ELF-1 (cell line): ENCODE data around the gene OSBPL6.
"Not testable (repeated sequence)": the region's sequence is repeated elsewhere in the genome, so short reads cannot be mapped to it uniquely, and the experiment has no call there.

Experiments used
- DNase-seq: peaks from one replicate; pipeline ENCODE4 v3.0.0-alpha.2; 2016; ENCODE audit warnings: low read depth, low spot score

The OSBPL6 gene

GRCh38 chr2:178401994-178402437 lies 207.7 kb downstream of the OSBPL6 start:
- no peak for DNase-seq

DNA sequence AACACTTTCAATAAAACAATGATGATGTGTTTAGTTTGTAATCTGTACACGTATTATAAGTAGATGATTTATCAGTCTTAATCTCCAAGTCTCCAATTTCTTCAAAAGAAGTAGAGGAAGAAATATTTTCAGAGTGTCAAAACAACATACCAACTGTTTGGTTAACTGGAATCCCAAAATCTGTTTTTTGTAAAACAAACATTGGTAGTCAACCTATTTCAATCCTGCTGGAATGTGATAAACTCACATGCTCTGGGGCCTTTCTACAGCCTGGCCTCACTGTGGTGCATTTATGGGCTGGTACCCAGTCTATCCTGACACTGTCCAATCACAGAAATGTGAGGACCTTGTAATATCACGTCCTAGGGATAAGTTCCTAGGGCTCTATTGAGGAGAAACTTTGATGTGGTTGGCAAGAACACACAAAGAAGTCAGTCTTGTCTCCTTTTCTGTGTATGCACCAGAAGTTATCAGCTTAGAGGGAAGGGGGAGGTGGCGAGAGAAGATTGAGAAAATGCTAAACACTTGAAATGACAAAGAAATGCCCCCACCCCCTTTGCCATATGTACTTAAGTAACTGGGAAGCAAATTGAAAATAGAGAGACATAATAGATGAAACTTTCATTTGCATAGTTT lies 209.5 kb downstream of the OSBPL6 start:
- DNase-seq = no peak

DNA sequence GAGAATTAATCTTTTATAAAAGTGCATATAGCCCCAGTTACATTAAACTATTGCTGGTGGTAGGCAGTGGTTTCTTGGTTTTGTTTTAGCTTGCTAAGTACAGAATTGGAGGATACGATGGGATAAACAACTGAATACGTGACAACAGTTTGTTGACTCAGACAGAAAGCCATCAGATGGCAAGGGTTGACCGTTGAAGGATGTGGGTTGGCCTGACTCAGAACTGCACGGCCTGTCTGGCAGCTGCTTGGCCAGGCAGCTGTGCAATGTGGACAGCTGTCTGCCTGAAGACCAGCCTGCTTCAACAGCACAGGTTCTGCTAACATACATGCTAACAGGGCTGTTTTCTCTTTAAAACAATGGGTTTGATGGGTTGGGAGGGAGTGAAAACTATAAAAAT lies 210.1 kb downstream of the OSBPL6 start:
- no peak for DNase-seq

DNA sequence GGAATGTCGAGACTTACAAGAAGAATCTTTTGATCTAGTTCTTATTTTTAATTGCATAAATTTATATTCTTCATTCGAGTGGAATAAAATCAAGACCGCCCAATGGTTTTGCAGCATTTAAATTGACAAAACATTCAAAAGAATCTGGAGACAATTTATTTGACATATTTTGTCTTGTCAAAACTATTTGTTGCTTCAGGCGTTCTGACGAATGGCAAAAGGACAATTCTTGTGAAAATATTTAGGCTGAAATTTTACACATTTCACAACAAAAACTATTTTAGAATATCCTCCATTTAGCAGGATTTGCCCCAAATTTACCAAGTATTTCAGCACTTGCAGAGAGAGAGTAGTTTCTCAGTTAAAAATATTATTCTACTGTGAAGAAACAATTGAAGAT lies 214.9 kb downstream of the OSBPL6 start:
- DNase-seq = no peak

DNA sequence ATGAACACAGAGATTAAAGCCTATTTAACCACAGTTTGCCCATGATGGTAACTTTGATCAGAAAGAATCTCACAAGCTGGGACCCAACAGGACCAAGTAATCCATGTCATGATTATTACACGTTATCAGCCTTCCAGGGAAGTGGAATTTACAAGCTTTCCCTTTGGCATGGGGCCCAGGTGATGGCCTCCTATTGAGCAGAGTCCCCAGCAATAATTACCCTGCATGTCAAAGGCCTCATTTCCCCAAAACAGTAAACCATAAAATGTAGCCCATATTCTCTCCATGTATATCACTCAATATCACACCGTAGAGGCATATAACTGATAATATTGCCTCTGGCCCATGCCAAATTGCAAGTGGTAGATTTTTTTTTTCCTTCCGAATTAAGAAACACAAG lies 217.7 kb downstream of the OSBPL6 start:
- DNase-seq = no peak

DNA sequence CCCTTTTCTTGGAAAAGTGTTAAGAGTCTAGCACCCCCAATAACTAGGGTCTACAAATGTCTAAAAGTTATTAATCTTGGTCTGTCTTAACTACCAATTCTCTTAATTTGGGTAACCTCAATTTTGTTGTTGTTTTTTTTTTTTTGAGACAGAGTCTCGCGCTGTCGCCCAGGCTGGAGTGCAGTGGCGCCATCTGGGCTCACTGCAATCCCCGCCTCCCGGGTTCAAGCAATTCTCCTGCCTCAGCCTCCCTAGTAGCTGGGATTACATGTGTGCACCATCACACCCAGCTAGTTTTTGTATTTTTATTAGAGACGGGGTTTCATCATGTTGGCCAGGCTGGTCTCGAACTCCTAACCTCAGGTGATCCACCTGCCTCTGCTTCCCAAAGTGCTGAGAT lies 218.1 kb downstream of the OSBPL6 start:
- DNase-seq = not testable (repeated sequence)

DNA sequence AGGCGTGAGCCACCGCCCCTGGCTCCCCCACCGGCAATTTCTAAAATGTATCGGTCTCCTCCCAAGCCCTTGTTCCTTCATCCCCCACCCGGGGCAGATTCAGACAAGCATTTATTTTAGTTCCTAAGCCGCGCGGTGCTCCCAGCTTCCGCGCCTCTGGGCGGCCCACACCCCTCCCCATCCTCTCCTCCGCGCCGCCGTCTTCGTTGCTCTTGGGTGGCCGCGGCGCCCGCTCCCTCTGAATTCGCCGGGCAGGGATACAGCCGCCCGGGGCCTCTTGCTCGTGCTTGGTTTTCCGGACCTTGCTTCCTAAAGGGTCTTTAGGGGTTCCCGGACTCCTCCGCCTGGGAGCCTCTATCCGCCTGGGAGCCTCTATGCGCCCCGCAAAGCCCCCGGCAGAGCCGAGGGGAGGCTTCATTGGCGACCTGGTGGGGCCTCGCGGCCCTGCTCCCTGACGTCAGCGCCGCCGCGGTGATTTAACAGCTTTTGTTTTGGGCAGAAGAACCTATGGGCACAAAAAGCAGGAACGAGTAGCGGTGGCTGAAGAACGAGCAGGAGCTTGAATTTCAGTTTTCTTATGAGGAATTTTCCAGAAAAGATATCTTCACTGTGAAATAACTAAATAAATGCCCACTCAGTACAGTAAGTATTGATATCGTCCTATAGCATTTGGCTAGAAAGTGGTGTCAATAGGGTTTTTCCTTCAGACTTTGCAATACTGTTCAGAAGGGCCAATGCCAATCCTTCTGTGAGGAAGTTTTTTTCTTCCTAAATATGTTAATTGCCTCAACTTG lies 219.4 kb downstream of the OSBPL6 start:
- peak; percentile 93 for DNase-seq

GRCh38 chr2:178414266-178415247 lies 220.2 kb downstream of the OSBPL6 start:
- DNase-seq = peak; percentile 94

GRCh38 chr2:178415979-178416378 lies 221.7 kb downstream of the OSBPL6 start:
- no peak for DNase-seq

DNA sequence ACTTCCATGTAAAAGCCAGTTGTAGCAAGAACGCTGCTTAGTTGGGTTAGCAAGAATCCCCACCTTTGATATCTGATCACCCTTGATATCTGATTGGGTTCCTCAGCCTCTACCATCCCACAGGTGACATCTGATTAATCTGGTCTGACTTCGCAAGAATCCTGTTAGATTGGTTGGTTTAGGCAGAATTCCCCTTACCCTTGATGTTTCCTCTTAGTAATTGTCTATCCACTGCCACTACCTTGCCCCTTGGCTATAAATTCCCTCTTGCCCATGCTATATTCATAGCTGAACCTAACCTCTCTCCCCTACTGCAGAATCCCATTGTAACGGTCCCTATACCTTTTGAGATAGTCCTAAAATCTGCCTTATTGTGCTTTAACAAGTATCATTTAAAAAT lies 223.6 kb downstream of the OSBPL6 start:
- DNase-seq = no peak

DNA sequence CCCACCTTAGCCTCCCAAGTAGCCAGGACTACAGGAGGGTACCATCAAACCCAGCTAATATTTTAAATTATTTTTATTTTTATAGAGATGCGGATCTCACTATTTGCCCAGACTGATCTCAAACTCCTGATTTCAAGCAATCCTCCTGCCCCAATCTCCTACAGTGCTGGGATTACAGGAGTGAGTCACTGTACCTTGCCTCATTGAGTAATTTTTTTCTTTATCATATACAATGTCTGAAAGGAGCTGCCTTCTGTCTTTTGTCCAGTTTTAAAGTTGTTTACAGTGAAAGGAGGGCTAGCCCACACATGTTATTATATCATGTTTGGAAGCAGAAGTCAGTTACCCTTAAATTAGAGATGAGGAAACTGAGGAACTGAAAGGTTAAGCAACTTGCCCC lies 224.1 kb downstream of the OSBPL6 start:
- DNase-seq = no peak

- no peak for DNase-seq
These were observed 224.8 kb downstream of the OSBPL6 start for GRCh38 chr2:178419123-178419522.

- DNase-seq = no peak
These were observed 226.2 kb downstream of the OSBPL6 start for GRCh38 chr2:178420463-178420999.

DNA sequence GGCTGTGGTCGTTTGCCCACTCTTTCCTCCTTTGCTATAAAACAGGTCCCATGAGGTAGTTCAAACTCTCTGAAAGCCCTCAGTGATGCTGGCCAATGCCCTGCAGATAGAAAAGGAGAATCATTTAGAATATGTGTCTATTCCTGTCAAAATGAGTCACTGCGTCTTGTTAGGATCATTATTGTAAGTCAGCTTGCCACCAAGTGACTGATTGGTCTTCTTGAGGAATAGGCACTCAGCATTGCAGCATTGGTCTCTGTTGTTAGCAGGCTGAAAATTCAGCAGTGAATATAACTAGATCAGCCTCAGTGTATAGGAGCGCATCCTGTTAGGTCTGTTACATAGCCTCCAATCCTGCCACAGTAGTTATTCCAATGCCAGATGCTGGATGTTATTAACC lies 227.8 kb downstream of the OSBPL6 start:
- DNase-seq = no peak

GRCh38 chr2:178423746-178424145 lies 229.4 kb downstream of the OSBPL6 start:
- DNase-seq = not testable (repeated sequence)

DNA sequence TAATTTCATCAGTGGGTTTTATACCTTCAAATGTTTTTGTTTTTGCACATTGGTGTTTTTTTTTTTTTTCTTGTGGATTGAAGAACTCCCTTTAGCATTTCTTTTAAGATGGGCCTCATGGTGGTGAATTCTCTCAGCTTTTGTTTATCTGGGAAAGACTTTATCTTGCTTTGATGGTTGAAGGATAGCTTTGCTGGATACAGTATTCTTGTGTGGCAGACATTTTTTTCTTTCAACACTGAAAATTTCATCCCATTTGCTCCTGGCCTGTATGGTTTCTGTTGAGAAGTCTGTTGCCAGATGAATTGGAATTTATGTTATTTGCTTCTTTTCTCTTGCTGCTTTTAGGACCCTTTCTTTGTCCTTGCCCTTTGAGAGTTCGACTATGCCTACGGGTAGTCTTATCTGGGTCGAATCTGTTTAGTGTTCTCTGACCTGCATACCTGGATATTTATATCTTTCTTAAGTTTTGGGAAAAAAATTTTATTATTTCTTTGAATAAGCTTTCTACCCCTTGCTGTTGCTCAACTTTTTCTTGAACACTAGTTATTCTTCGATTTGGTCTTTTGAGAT lies 231.0 kb downstream of the OSBPL6 start:
- DNase-seq = no peak

DNA sequence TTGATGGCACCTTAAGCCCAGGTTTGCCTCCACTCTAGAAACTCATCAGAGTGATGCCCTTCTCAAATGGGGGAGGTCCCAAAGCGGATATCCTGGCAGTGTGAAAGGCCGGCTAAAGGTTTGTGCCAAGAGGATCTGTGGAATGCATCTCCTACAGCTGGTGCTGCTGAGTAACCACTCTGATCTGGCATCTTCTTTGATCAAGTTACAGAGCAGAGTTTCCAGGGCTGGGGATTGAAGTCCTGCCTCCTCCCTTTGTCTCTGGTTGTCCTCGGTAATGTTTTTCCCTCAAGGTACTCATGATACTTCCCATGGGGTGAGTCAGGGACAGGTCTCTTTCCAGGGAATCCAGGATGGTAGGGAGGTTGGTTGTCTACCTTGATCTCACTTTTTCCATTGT lies 232.1 kb downstream of the OSBPL6 start:
- no peak for DNase-seq

GRCh38 chr2:178427458-178427857 lies 233.1 kb downstream of the OSBPL6 start:
- no peak for DNase-seq

DNA sequence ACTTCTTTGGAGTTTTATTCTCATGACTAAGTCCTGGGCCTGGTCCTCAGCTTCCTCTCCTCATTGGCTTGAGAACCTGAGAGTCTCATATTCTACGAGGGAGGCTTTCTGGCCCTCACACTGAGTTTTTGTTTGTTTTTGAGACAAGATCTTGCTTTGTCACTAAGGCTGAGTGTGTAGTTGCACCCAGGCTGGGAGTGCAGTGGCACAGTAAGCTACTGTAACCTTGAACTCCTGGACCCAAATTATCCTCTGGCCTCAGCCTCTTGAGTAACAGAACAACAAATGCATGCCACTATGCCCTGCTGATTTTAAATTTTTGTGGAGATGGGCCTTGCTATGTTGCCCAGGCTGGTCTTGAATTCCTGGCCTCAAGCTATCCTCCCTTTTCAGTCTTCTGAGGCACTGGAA lies 234.1 kb downstream of the OSBPL6 start:
- DNase-seq = no peak

- no peak for DNase-seq
These were observed 235.0 kb downstream of the OSBPL6 start for GRCh38 chr2:178429336-178429735.

- DNase-seq = no peak
These were observed 242.3 kb downstream of the OSBPL6 start for GRCh38 chr2:178436662-178437061.
